Measurements from ENCODE around the gene OR9I1.

Gene OR9I1

DNA sequence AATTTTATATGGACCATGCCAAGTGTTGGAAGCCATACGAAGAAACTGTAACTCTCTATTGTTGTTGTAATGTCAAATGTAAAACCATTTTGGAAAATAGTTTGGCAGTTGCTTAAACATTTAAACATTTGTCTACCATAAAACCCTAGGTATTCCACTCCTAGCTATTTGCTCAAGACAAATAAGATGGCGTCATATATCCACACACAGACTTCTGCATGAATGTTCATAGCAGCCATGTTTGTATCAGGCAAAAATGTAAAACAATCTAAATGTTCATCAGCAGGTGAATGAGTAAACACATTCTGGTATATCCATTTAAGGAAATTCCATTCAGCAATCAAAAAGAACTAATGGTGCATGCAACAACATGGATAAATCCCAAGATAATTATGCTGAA lies 27.9 kb downstream of the OR9I1 start:
- Histone ChIP-seq H3K27me3 (replicated peaks; ENCODE audit: control insufficient read depth, insufficient read depth, low read length) (no peaks in the 10 kb centered on the region), H3K4me1 (ENCODE audit: control insufficient read depth, insufficient read depth, low read length) (no peaks in the 10 kb centered on the region), H3K9me3 (ENCODE audit: control insufficient read depth, low read length) (no peaks in the 10 kb centered on the region), H3K4me3 (ENCODE audit: low read length) (no peak overlapping the region), H3K9ac (ENCODE audit: low read length) (no peak overlapping the region), H3K36me3 (ENCODE audit: control insufficient read depth, insufficient read depth, low read length, severe bottlenecking) (no peaks in the 10 kb centered on the region)
- no peak for DNase-seq (ENCODE audit: low read depth)

DNA sequence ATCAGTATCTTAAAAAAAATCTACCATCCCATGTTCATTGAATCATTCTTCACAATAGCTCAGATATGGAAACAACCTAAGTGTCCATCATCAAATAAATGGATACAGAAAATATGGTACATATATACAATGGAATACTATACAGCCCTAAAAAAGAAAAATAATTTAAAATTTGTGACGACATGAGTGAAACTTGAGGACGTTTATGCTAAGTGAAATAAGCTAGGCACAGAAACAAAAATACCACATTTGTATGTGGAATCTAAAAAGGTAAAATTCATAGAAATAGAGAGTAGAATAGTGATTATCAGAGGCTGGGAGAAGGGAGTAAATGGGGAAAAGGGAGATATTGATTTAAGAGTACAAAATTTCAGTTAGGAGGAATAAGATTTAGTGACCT lies 38.8 kb downstream of the OR9I1 start:
- no peaks in the 10 kb centered on the region for H3K4me1 ChIP-seq (ENCODE audit: control insufficient read depth, insufficient read depth, low read length)
- no peak overlapping the region for H3K9ac ChIP-seq (ENCODE audit: low read length)
- H3K4me3 ChIP-seq (ENCODE audit: low read length): no peak overlapping the region
- no peaks in the 10 kb centered on the region for H3K27me3 ChIP-seq (replicated peaks; ENCODE audit: control insufficient read depth, insufficient read depth, low read length)
- no peaks in the 10 kb centered on the region for H3K9me3 ChIP-seq (ENCODE audit: control insufficient read depth, low read length)
- H3K36me3 ChIP-seq (ENCODE audit: control insufficient read depth, insufficient read depth, low read length, severe bottlenecking): no peaks in the 10 kb centered on the region
- DNase-seq (ENCODE audit: low read depth): no peak

DNA sequence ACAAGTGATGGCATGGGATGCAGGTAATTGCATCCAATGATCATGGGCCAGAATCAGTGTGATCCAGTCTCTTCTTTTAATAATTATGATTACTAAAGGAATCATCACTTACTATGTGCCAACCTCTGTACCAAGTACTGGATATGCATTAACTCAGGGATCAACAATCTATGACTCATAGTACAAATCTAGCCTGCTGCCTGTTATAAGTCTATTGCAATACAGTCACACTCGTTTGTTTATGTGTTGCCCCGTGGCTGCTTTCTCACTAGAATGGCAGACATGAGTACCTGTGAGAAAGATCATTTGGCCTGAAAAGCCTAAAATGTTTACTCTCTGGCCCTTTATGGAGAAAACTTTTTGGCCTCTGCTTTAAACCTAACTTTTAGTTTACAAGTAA lies 49.5 kb downstream of the OR9I1 start:
- no peak overlapping the region for H3K4me3 ChIP-seq (ENCODE audit: low read length)
- H3K4me1 ChIP-seq (ENCODE audit: control insufficient read depth, insufficient read depth, low read length): no peaks in the 10 kb centered on the region
- H3K9me3 ChIP-seq (ENCODE audit: control insufficient read depth, low read length): no peaks in the 10 kb centered on the region
- no peak overlapping the region for H3K9ac ChIP-seq (ENCODE audit: low read length)
- no peaks in the 10 kb centered on the region for H3K36me3 ChIP-seq (ENCODE audit: control insufficient read depth, insufficient read depth, low read length, severe bottlenecking)
- peak; percentile 1 for DNase-seq (ENCODE audit: low read depth)
- no peaks in the 10 kb centered on the region for H3K27me3 ChIP-seq (replicated peaks; ENCODE audit: control insufficient read depth, insufficient read depth, low read length)

- Histone ChIP-seq H3K4me3 (ENCODE audit: low read length) (no peak overlapping the region), H3K9me3 (ENCODE audit: control insufficient read depth, low read length) (no peaks in the 10 kb centered on the region), H3K36me3 (ENCODE audit: control insufficient read depth, insufficient read depth, low read length, severe bottlenecking) (no peaks in the 10 kb centered on the region), H3K4me1 (ENCODE audit: control insufficient read depth, insufficient read depth, low read length) (no peaks in the 10 kb centered on the region), H3K9ac (ENCODE audit: low read length) (no peak overlapping the region), H3K27me3 (replicated peaks; ENCODE audit: control insufficient read depth, insufficient read depth, low read length) (no peaks in the 10 kb centered on the region)
- DNase-seq (ENCODE audit: low read depth): no peak
Measured at GRCh38 chr11:58070585-58070984, 54.7 kb downstream of the OR9I1 start.

- Histone ChIP-seq H3K4me3 (ENCODE audit: low read length) (no peak overlapping the region), H3K27me3 (replicated peaks; ENCODE audit: control insufficient read depth, insufficient read depth, low read length) (no peaks in the 10 kb centered on the region), H3K9ac (ENCODE audit: low read length) (no peak overlapping the region), H3K9me3 (ENCODE audit: control insufficient read depth, low read length) (no peaks in the 10 kb centered on the region), H3K36me3 (ENCODE audit: control insufficient read depth, insufficient read depth, low read length, severe bottlenecking) (no peaks in the 10 kb centered on the region), H3K4me1 (ENCODE audit: control insufficient read depth, insufficient read depth, low read length) (no peaks in the 10 kb centered on the region)
- DNase-seq (ENCODE audit: low read depth): no peak
Measured at GRCh38 chr11:58068655-58069054, 56.7 kb downstream of the OR9I1 start.

- Histone ChIP-seq H3K4me1 (ENCODE audit: control insufficient read depth, insufficient read depth, low read length) (no peaks in the 10 kb centered on the region), H3K9ac (ENCODE audit: low read length) (no peak overlapping the region), H3K9me3 (ENCODE audit: control insufficient read depth, low read length) (no peaks in the 10 kb centered on the region), H3K27me3 (replicated peaks; ENCODE audit: control insufficient read depth, insufficient read depth, low read length) (no peaks in the 10 kb centered on the region), H3K36me3 (ENCODE audit: control insufficient read depth, insufficient read depth, low read length, severe bottlenecking) (no peaks in the 10 kb centered on the region), H3K4me3 (ENCODE audit: low read length) (no peak overlapping the region)
- DNase-seq (ENCODE audit: low read depth): no peak
Measured at GRCh38 chr11:58067685-58068084, 57.6 kb downstream of the OR9I1 start.
